GM12872 (cell line): ENCODE data around the gene FRRS1L.

Experiments used
- TF ChIP-seq, protein P1 (sequence below): IDR thresholded peaks from 3 replicates; pipeline ENCODE4 v1.5.1; 2011; ENCODE audit warnings: low read depth, mild to moderate bottlenecking, low read length, moderate library complexity; ENCODE audit not compliant: insufficient read depth

Gene FRRS1L

DNA sequence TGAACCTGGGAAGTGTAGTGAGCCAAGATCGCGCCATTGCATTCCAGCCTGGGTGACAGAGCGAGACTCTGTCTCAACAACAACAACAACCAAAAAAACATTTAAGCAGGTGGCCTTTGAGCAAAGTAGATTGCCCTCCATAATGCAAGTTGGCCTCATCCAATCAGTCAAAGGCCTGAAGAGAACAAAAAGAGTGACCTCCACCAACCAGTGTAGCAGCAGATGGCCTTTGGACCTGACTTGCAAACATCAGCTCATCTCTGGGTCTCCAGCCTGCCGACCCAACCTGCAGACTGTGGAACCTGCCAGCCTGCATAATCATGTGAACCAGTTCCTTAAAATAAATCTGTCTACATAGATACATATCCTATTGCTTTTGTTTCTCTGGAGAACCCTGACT is 7.5 kb downstream of the FRRS1L start:
- TF ChIP-seq, protein P1, sequence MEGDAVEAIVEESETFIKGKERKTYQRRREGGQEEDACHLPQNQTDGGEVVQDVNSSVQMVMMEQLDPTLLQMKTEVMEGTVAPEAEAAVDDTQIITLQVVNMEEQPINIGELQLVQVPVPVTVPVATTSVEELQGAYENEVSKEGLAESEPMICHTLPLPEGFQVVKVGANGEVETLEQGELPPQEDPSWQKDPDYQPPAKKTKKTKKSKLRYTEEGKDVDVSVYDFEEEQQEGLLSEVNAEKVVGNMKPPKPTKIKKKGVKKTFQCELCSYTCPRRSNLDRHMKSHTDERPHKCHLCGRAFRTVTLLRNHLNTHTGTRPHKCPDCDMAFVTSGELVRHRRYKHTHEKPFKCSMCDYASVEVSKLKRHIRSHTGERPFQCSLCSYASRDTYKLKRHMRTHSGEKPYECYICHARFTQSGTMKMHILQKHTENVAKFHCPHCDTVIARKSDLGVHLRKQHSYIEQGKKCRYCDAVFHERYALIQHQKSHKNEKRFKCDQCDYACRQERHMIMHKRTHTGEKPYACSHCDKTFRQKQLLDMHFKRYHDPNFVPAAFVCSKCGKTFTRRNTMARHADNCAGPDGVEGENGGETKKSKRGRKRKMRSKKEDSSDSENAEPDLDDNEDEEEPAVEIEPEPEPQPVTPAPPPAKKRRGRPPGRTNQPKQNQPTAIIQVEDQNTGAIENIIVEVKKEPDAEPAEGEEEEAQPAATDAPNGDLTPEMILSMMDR, result no peak

DNA sequence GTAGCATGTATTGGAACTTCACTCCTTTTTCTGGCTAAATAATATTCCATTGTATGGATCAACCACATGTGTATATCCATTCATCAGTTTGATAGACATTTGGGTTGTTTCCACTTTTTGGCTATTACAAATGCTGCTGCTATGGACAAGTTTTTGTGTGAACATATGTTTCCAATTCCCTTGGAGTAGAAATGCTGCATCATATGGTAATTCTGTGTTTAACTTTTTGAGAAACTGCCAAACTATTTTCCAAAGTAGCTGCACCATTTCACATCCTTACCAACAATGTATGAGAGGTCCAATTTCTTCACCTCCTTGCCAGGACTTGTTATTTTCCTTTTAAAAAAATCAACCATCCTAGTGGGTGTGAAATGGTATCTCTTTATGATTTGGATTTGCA is 8.4 kb downstream of the FRRS1L start:
- TF ChIP-seq, protein P1, result no peak

GRCh38 chr9:109156708-109157107 is 10.3 kb downstream of the FRRS1L start:
- TF ChIP-seq, protein P1, result no peak

DNA sequence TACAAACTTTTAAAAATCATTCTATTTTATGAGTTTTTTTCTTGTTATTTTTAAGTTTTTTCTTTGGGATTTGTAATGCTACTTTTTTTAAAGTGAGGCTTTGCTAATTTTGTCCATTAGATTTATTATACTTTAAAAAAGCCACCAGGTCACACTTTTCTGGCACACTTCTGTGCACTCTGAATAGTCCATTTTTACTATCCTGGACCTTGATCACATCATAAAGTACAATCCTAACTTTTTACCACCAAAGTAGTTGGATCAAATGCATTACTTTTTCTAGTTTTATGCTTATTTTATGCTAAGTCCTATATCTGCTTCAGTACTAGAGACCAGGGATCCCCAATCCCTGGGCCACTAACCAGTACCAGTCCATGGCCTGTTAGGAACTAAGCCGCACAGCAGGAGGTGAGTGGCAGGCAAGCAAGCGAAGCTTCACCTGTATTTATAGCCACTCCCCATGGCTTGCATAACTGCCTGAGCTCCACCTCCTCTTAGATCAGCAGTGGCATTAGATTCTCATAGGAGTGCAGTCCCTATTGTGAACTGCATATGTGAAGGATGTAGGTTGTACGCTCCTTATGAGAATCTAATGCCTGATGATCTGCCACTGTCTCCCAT is 16.0 kb downstream of the FRRS1L start:
- TF ChIP-seq, protein P1, result no peak

- TF ChIP-seq, protein P1, result no peak
Observed at GRCh38 chr9:109149722-109150121, 17.3 kb downstream of the FRRS1L start.

- TF ChIP-seq, protein P1, result no peak
Observed at GRCh38 chr9:109149089-109149488, 18.0 kb downstream of the FRRS1L start.

DNA sequence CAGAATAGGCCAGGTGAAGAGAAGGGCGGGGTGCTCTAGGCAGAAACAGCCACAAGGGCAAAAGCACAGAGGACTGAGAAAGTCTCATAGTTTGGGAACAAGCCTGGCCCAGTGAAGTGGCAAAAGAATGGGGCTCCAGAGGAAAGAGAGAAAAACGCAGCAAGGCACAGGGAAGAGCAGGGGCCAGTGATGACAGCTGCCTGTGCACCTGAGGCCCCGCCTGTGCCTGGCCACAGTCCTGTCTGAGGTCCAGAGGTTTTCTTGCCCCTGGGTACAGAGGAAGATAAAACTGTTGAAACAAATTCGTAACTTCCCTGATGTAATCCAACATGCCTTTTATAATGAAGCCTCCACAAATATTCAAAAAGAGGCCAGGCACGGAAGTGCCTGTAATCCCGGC is 22.0 kb downstream of the FRRS1L start:
- TF ChIP-seq, protein P1, result no peak
